GM18951 (cell line): ENCODE data around the gene CRAMP1.

ENCODE experiments used
- POLR2A ChIP-seq: IDR thresholded peaks from 4 replicates; pipeline ENCODE4 v1.6.1; 2011; ENCODE audit warnings: mild to moderate bottlenecking; ENCODE audit not compliant: insufficient read length, insufficient read depth; ENCODE audit errors: extremely low read depth
- in situ Hi-C: fragments of 300-500 bp; cut with MboI; formaldehyde crosslinking; loops from one replicate; pipeline ENCODE4 v1.12.0; 2022; ENCODE audit warnings: low sequenced_read_pairs, mixed read lengths, inconsistent platforms; ENCODE audit not compliant: unreplicated experiment

Gene CRAMP1

DNA sequence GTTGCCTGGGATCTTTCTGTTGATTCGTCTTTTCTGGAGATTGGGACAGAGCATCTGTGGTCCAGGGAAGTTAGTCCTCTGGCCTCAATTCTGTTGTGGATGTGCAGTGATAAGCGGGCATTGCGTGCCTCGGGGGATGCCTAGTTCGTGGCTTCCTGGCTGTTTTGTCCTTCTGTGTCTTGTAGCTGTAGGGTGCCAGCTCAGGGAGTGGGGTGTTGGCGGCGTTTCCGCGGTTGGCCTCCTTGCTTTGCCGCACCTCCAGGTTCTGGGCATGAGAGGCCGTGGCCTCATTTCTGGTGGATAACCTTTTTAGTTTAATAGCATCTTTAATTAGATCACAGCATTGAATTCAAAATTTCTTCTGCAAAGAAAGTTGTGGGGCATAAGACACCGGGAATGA lies 64.5 kb downstream of the CRAMP1 start:
- in situ Hi-C loops: no loop called here
- TF ChIP-seq POLR2A: no peak

DNA sequence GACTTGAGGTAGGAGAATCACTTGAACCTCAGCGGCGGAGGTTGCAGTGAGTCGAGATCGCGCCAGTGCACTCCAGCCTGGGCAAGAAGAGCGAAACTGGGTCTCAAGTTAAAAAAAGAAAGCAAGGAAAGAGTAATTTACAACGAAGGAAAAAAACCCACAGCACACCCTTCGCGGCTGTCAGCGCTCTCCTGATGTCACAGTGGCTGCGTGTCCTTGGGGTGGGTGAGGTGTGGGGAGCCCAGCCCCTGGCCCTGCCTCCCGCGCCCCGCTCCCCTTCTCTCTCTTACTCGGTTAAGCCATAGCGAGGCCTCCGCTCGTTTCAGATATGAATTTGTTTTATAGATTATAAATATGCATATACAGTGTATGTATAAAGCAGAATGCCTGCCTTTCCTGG lies 65.2 kb downstream of the CRAMP1 start:
- TF ChIP-seq POLR2A: no peak
- in situ Hi-C loops: no loop called here

DNA sequence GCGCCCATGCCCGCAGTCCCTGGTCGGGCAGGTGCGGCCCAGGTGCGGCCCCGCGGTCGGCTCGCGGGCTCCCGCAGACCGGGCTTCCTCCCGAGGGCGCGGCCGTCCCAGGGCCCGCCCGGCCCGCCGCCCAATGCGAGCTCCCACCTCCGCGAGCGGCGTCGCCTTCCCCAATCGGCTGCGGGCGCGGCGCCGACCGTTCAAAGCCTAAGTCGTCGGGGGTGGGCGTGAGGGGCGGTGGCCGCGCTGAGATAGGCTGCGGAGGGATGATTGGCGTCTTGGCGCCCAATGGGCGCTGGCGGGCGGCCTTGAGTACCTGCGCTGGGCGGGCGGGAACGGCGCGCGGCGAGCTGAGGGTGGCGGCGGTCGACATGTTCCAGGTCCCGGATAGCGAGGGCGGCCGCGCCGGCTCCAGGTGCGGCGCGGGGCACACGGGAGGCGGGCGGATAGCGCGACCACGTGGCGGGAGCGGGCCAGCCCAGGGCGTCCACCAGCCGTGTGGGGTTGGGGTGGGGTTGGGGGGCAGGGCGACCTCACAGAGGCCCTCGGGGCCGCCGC lies 65.9 kb downstream of the CRAMP1 start, which contains the start of gene JPT2:
TSS of gene JPT2 (plus strand) at position 338 of the 558 bp plus-strand sequence. CDS start at position 372, 34 bp downstream.
- in situ Hi-C loops: no loop called here
- TF ChIP-seq POLR2A: peak; percentile 81

DNA sequence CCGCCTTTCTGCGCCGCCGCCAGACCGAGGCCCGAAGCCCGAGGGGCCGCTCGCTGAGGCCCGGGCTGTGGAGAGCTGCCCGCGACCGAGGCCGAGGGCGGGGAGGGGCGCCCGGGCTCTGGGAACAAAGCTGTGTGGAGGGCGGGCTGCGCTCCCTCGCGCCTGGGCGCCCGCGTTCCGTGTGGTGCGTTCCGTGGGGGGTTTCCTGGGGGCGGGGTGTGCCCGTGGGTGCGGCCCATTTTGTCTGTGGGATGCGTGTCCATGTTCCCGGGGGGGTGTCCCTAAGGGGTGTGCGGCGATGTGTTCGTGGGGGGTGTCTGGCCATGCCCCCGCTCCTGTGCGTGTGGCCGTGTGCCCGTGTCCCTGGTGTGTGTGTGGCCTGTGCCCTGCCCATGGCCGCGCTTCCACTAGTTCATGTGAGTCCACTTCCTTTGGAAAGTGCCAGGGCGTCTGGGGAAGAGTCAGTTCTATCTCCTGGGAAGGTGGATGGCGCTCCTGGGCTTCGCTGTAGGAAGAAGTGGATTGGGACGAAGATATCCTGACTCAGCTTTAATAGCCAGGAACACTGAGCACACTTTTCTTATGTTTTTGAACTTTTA lies 66.4 kb downstream of the CRAMP1 start:
- TF ChIP-seq POLR2A: no peak
- in situ Hi-C loops: no loop called here

GRCh38 chr16:1680361-1680760 lies 68.2 kb downstream of the CRAMP1 start:
- no peak for TF ChIP-seq POLR2A
- in situ Hi-C loops: no loop called here

- in situ Hi-C loops: no loop called here
Measured at GRCh38 chr16:1681032-1681431, 68.9 kb downstream of the CRAMP1 start.

GRCh38 chr16:1687427-1688316 lies 75.5 kb downstream of the CRAMP1 start:
- in situ Hi-C loops: no loop called here

More at GRCh38 chr16:1681032-1681431, 68.9 kb downstream of the CRAMP1 start:
- no peak for TF ChIP-seq POLR2A

GRCh38 chr16:1688807-1689560 lies 76.8 kb downstream of the CRAMP1 start:
- no peak for TF ChIP-seq POLR2A
- in situ Hi-C loops: no loop called here

More at GRCh38 chr16:1687427-1688316, 75.5 kb downstream of the CRAMP1 start:
- TF ChIP-seq POLR2A: no peak

DNA sequence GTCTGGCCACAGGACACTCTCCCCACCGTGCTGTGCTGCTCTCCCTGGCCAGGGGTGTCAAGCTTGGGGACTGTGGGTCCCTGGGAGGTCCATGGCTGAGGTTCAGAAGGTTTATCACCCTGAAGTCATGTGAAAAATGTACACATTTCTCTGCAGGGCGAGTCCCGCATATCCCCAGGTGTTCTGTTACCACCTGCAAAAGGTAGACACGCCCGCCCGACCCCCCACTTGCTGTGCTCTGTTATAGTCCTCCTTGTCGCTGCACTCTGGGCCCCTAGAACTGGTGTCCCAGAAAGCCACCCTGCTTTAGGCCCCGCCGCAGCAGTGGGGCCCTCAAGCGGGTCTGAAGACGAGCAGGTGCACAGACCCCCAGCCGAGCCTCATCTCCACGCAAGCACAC lies 77.7 kb downstream of the CRAMP1 start:
- no peak for TF ChIP-seq POLR2A
- in situ Hi-C loops: no loop called here

- TF ChIP-seq POLR2A: no peak
- in situ Hi-C loops: no loop called here
Measured at GRCh38 chr16:1690810-1691209, 78.7 kb downstream of the CRAMP1 start.

- TF ChIP-seq POLR2A: no peak
Measured at GRCh38 chr16:1691276-1691675, 79.1 kb downstream of the CRAMP1 start.

GRCh38 chr16:1691956-1692355 lies 79.8 kb downstream of the CRAMP1 start:
- in situ Hi-C loops: no loop called here
- no peak for TF ChIP-seq POLR2A

More at GRCh38 chr16:1691276-1691675, 79.1 kb downstream of the CRAMP1 start:
- in situ Hi-C loops: no loop called here

GRCh38 chr16:1696863-1697262 lies 84.7 kb downstream of the CRAMP1 start:
- in situ Hi-C loops: no loop called here
- TF ChIP-seq POLR2A: no peak

GRCh38 chr16:1698680-1699079 lies 86.5 kb downstream of the CRAMP1 start:
- TF ChIP-seq POLR2A: no peak
- in situ Hi-C loops: no loop called here
